HepG2 (cell line): ENCODE measurements around the gene ANTXRL. TPM values are rescaled to one million over a fixed set of nuclear protein-coding genes. Genes with fewer than 3 reads are reported as not detected.

Experiments used
- ATAC-seq: fragments of 200-7000 bp; cut with Tn5 transposase; 3 replicates; pipeline ENCODE4 v1.9.1; 2020; ENCODE audit warnings: mild to moderate bottlenecking, moderate library complexity
- BruUV-seq: library from RNA; stranded (reverse); fragments of 400-500 nt; replicated peaks from 2 replicates; lab custom pipeline; 2021; lab: Mats Ljungman, UMichigan
- CTCF ChIA-PET: fragments of 300-600 bp; formaldehyde crosslinking; extraction: SDS; loops from one replicate; lab custom pipeline; 2021; ENCODE audit warnings: low total read pairs, inconsistent platforms, low intra/inter-chr PET ratio; lab: Yijun Ruan, JAX
- POLR2A ChIA-PET: fragments of 350-600 bp; sonication (Branson Sonifier 250); formaldehyde crosslinking; loops from one replicate; lab custom pipeline; 2020; ENCODE audit warnings: antibody characterized with exemption, inconsistent platforms; lab: Yijun Ruan, JAX
- DNase-seq: peaks from one replicate; pipeline ENCODE4 v3.0.0-alpha.2; 2015; ENCODE audit warnings: low spot score
- FAIRE-seq: peaks from 3 replicates; lab custom pipeline; 2011; peaks lifted over from hg19 to GRCh38; lab: Jason Lieb, UNC
- H2AFZ ChIP-seq: one replicate; pipeline ENCODE4 v1.6.1; 2011; ENCODE audit warnings: low read length, inconsistent platforms
- H3K27ac ChIP-seq: fragments of 300-600 bp; 3 replicates; pipeline ENCODE4 v1.8.0; 2011; ENCODE audit warnings: mixed run types, mild to moderate bottlenecking, mixed read lengths, low read length, inconsistent platforms; ENCODE audit not compliant: insufficient read depth; ENCODE audit errors: extremely low read length
- H3K27me3 ChIP-seq, 2 experiments: fragments of 200-600 bp in 1 of 2; 2 replicates in 1 of 2; 3 replicates in 1 of 2; pipeline versions ENCODE4 v1.6.0 to v1.8.0; 2011; ENCODE audit warnings: low read length in 2 of 2, mild to moderate bottlenecking in 2 of 2, moderate library complexity in 2 of 2, inconsistent platforms in 1 of 2; ENCODE audit not compliant: insufficient read depth in 2 of 2, control insufficient read depth in 1 of 2
- H3K36me3 ChIP-seq, 2 experiments: fragments of 200-600 bp in 1 of 2; replicated peaks in 1 of 2; 2 replicates in 1 of 2; 3 replicates in 1 of 2; pipeline versions ENCODE4 v1.5.1 to v1.8.0; 2011; ENCODE audit warnings: low read length in 2 of 2, inconsistent platforms in 1 of 2; ENCODE audit not compliant: insufficient read depth in 2 of 2, control insufficient read depth in 1 of 2
- H3K4me1 ChIP-seq: 2 replicates; pipeline ENCODE4 v1.5.1; 2012; ENCODE audit warnings: low read length, inconsistent platforms; ENCODE audit not compliant: insufficient read depth
- H3K4me2 ChIP-seq: 2 replicates; pipeline ENCODE4 v1.6.0; 2011; ENCODE audit warnings: low read depth, low read length, inconsistent platforms
- H3K4me3 ChIP-seq, 3 experiments: fragments of 200-600 bp in 1 of 3; sonication (generic), shearing (Covaris generic) in 1 of 3; replicated peaks in 1 of 3; 2 replicates each; pipeline ENCODE4 v1.5.1; 2011 to 2016; ENCODE audit warnings: low read length in 3 of 3, inconsistent platforms in 2 of 3, low read depth in 2 of 3, mild to moderate bottlenecking in 2 of 3, control low read depth in 1 of 3, mixed read lengths in 1 of 3; ENCODE audit not compliant: insufficient read depth in 1 of 3
- H3K79me2 ChIP-seq: one replicate; pipeline ENCODE4 v1.6.1; 2011; ENCODE audit warnings: low read length, inconsistent platforms; ENCODE audit not compliant: insufficient read depth
- H3K9ac ChIP-seq: 2 replicates; pipeline ENCODE4 v1.6.0; 2011; ENCODE audit warnings: mild to moderate bottlenecking, low read depth, low read length, inconsistent platforms; ENCODE audit not compliant: insufficient read depth
- H3K9me3 ChIP-seq: 2 replicates; pipeline ENCODE4 v1.5.1; 2012; ENCODE audit warnings: mild to moderate bottlenecking, low read length
- H4K20me1 ChIP-seq: 2 replicates; pipeline ENCODE4 v1.6.0; 2011; ENCODE audit warnings: inconsistent platforms, mild to moderate bottlenecking, low read length, moderate library complexity; ENCODE audit not compliant: insufficient read depth
- FLYWCH1 ChIP-seq: sonication (generic); formaldehyde crosslinking; IDR thresholded peaks from 2 replicates; pipeline ENCODE4 v1.8.1; 2023; ENCODE audit warnings: mild to moderate bottlenecking, missing genetic modification reagents
- FOXM1 ChIP-seq: sonication (generic); formaldehyde crosslinking; IDR thresholded peaks from 2 replicates; pipeline ENCODE4 v1.5.0; 2020; ENCODE audit warnings: missing genetic modification reagents
- HMG20A ChIP-seq: IDR thresholded peaks from 2 replicates; pipeline ENCODE4 v1.6.1; 2016; ENCODE audit warnings: borderline replicate concordance
- HNRNPK ChIP-seq: fragments of 200-400 bp; formaldehyde crosslinking; IDR thresholded peaks from 2 replicates; pipeline ENCODE4 v1.6.1; 2018; ENCODE audit warnings: low read length, low read depth, moderate library complexity, mild to moderate bottlenecking; ENCODE audit not compliant: poor library complexity, severe bottlenecking
- IKZF1 ChIP-seq: fragments of 450-650 bp; IDR thresholded peaks from 2 replicates; pipeline ENCODE4 v1.7.1; 2016
- MXD4 ChIP-seq: IDR thresholded peaks from 2 replicates; pipeline ENCODE4 v1.6.1; 2016; ENCODE audit warnings: mild to moderate bottlenecking, missing biosample characterization, missing genetic modification reagents
- PRPF4 ChIP-seq: fragments of 200-400 bp; formaldehyde crosslinking; IDR thresholded peaks from 2 replicates; pipeline ENCODE4 v1.6.1; 2016; ENCODE audit warnings: low read length, low read depth; ENCODE audit not compliant: poor library complexity, severe bottlenecking
- RBFOX2 ChIP-seq: fragments of 200-400 bp; formaldehyde crosslinking; IDR thresholded peaks from 2 replicates; pipeline ENCODE4 v1.6.1; 2017; ENCODE audit warnings: low read depth, mild to moderate bottlenecking, low read length
- RNF219 ChIP-seq: sonication (generic); formaldehyde crosslinking; IDR thresholded peaks from 2 replicates; pipeline ENCODE4 v1.5.0; 2020; ENCODE audit warnings: mild to moderate bottlenecking, missing genetic modification reagents
- SOX5 ChIP-seq: IDR thresholded peaks from 2 replicates; pipeline ENCODE4 v1.6.1; 2016; ENCODE audit warnings: borderline replicate concordance
- ZBTB7B ChIP-seq: sonication (generic); formaldehyde crosslinking; IDR thresholded peaks from 2 replicates; pipeline ENCODE4 v1.4.0; 2020; ENCODE audit warnings: missing genetic modification reagents
- ZNF138 ChIP-seq: sonication (generic); formaldehyde crosslinking; IDR thresholded peaks from 2 replicates; pipeline ENCODE4 v1.5.0; 2020; ENCODE audit warnings: mild to moderate bottlenecking, low read depth, missing genetic modification reagents
- ZNF329 ChIP-seq: sonication (generic); formaldehyde crosslinking; IDR thresholded peaks from 2 replicates; pipeline ENCODE4 v1.9.0; 2021; ENCODE audit warnings: low read depth, mild to moderate bottlenecking, missing genetic modification reagents
- ZNF773 ChIP-seq: sonication (generic); formaldehyde crosslinking; IDR thresholded peaks from 2 replicates; pipeline ENCODE4 v1.4.0; 2020; ENCODE audit warnings: missing genetic modification reagents, borderline replicate concordance
- ZSCAN31 ChIP-seq: sonication (generic); formaldehyde crosslinking; IDR thresholded peaks from 2 replicates; pipeline ENCODE4 v1.5.0; 2020; ENCODE audit warnings: low read depth, mild to moderate bottlenecking, missing genetic modification reagents
- WGBS: methylation state at CpG from one replicate; pipeline ENCODE4 v1.1.6; 2017; ENCODE audit warnings: low lambda C conversion rate; 5-methylcytosine and 5-hydroxymethylcytosine counted together
- in situ Hi-C: cut with HindIII; loops from 2 replicates; pipeline ENCODE4 v1.10.0; 2017; ENCODE audit warnings: low pct_unique_long_range_greater_than_20kb; ENCODE audit not compliant: extremely low pct_ligation_motif_present
- intact Hi-C: fragments of 100-400 bp; cut with micrococcal nuclease; formaldehyde crosslinking; loops from one replicate; pipeline ENCODE4 v1.10.0; 2022; ENCODE audit not compliant: unreplicated experiment
- polyA plus RNA-seq, 8 experiments: library from polyadenylated mRNA; depleted of rRNA in 3 of 8; stranded (reverse) in 7 of 8; unstranded in 1 of 8; fragments of >200 nt; fragmentation: Illumina TruSeq in 4 of 8; extraction: Trizol in 4 of 8; gene quantifications; 2 replicates each; pipeline versions ENCODE4 v1.2.1 to v1.2.3, GENCODE V29; 2011 to 2016; ENCODE audit warnings: low read depth in 4 of 8, missing spikeins in 1 of 8, mixed read lengths in 1 of 8; ENCODE audit not compliant: insufficient read depth in 1 of 8
- total RNA-seq, 5 experiments: library from RNA; depleted of rRNA; stranded (reverse); fragments of >200 nt; fragmentation: Illumina TruSeq; extraction: Trizol; gene quantifications; 2 replicates each; pipeline ENCODE4 v1.2.3, GENCODE V29; 2016; ENCODE audit warnings: low read depth in 1 of 5

The ANTXRL gene
- total and polyA plus RNA-seq, 2 of the 13 experiments (the other 11 are each of a cell fraction or from before 2014, with no cell fraction given) = not detected

GRCh38 chr10:46292573-46293023 lies 5.8 kb downstream of the ANTXRL start:
- 53% methylated on average over 6 of the region's 6 CpGs for WGBS
- ATAC-seq = no peak
- Histone ChIP-seq H3K27ac (no peak overlapping the region), H3K4me2 (no peak overlapping the region), H3K27me3 (peaks cover 3 to 29% of the 10 kb centered on the region in 2 experiments), H3K4me3 (no peak overlapping the region), H2AFZ (no peak overlapping the region), H3K9ac (no peak overlapping the region), H3K9me3 (no peaks in the 10 kb centered on the region), H3K4me1 (no peaks in the 10 kb centered on the region), H3K36me3 (no peaks in the 10 kb centered on the region), H3K79me2 (no peaks in the 10 kb centered on the region), H4K20me1 (no peaks in the 10 kb centered on the region)
- intact Hi-C loops (no loop called here), in situ Hi-C loops (no loop called here)
- no peak for FAIRE-seq
- ChIA-PET CTCF (no interaction called here), POLR2A (no interaction called here)
- TF ChIP-seq IKZF1 (no peak), ZSCAN31 (no peak), FLYWCH1 (CRISPR knock-in tag) (no peak), ZBTB7B (CRISPR knock-in tag) (no peak), HNRNPK (no peak), ZNF773 (CRISPR knock-in tag) (no peak), PRPF4 (no peak), RNF219 (CRISPR knock-in tag) (no peak), FOXM1 (CRISPR knock-in tag) (no peak), SOX5 (CRISPR knock-in tag) (no peak), ZNF138 (CRISPR knock-in tag) (no peak), MXD4 (CRISPR knock-in tag) (no peak), ZNF329 (CRISPR knock-in tag) (no peak), RBFOX2 (no peak), HMG20A (no peak)
- no peak for DNase-seq
- BruUV-seq = no TSS peak
